ENCODE results near the gene GPATCH2.
"Not testable (repeated sequence)": the region's sequence is repeated elsewhere in the genome, so short reads cannot be mapped to it uniquely, and the experiment has no call there.

The GPATCH2 gene

GRCh38 chr1:217586586-217586985, 44.3 kb downstream of the GPATCH2 start:
- in situ Hi-C loops (cut with MboI; ENCODE audit: low pct_unique_long_range_greater_than_20kb, low sequenced_read_pairs): no loop called here
- no peak for DNase-seq

GRCh38 chr1:217585577-217585976, 45.3 kb downstream of the GPATCH2 start:
- in situ Hi-C loops (cut with MboI; ENCODE audit: low pct_unique_long_range_greater_than_20kb, low sequenced_read_pairs): no loop called here
- DNase-seq: no peak

GRCh38 chr1:217584286-217584811, 46.5 kb downstream of the GPATCH2 start:
- in situ Hi-C loops (cut with MboI; ENCODE audit: low pct_unique_long_range_greater_than_20kb, low sequenced_read_pairs); DNase-seq: not testable (repeated sequence)

GRCh38 chr1:217577336-217577735, 53.6 kb downstream of the GPATCH2 start:
- no peak for DNase-seq
- in situ Hi-C loops (cut with MboI; ENCODE audit: low pct_unique_long_range_greater_than_20kb, low sequenced_read_pairs): no loop called here

GRCh38 chr1:217574265-217574949, 56.5 kb downstream of the GPATCH2 start:
- in situ Hi-C loops (cut with MboI; ENCODE audit: low pct_unique_long_range_greater_than_20kb, low sequenced_read_pairs): no loop called here
- DNase-seq: no peak

- no peak for DNase-seq
- in situ Hi-C loops (cut with MboI; ENCODE audit: low pct_unique_long_range_greater_than_20kb, low sequenced_read_pairs): no loop called here
Observed at GRCh38 chr1:217569021-217569420, 61.9 kb downstream of the GPATCH2 start.

- in situ Hi-C loops (cut with MboI; ENCODE audit: low pct_unique_long_range_greater_than_20kb, low sequenced_read_pairs): no loop called here
Observed at GRCh38 chr1:217568200-217568599, 62.7 kb downstream of the GPATCH2 start.

GRCh38 chr1:217564833-217565232, 66.1 kb downstream of the GPATCH2 start:
- in situ Hi-C loops (cut with MboI; ENCODE audit: low pct_unique_long_range_greater_than_20kb, low sequenced_read_pairs): no loop called here
- DNase-seq: no peak

More at GRCh38 chr1:217568200-217568599, 62.7 kb downstream of the GPATCH2 start:
- DNase-seq: no peak

GRCh38 chr1:217564207-217564606, 66.7 kb downstream of the GPATCH2 start:
- DNase-seq: no peak
- in situ Hi-C loops (cut with MboI; ENCODE audit: low pct_unique_long_range_greater_than_20kb, low sequenced_read_pairs): no loop called here

- in situ Hi-C loops (cut with MboI; ENCODE audit: low pct_unique_long_range_greater_than_20kb, low sequenced_read_pairs): no loop called here
- no peak for DNase-seq
Observed at GRCh38 chr1:217563179-217563578, 67.7 kb downstream of the GPATCH2 start.

- DNase-seq: no peak
- in situ Hi-C loops (cut with MboI; ENCODE audit: low pct_unique_long_range_greater_than_20kb, low sequenced_read_pairs): no loop called here
Observed at GRCh38 chr1:217562229-217562878, 68.5 kb downstream of the GPATCH2 start.

GRCh38 chr1:217561446-217561845, 69.4 kb downstream of the GPATCH2 start:
- in situ Hi-C loops (cut with MboI; ENCODE audit: low pct_unique_long_range_greater_than_20kb, low sequenced_read_pairs): no loop called here

GRCh38 chr1:217554849-217555248, 76.0 kb downstream of the GPATCH2 start:
- DNase-seq: no peak
- in situ Hi-C loops (cut with MboI; ENCODE audit: low pct_unique_long_range_greater_than_20kb, low sequenced_read_pairs): no loop called here

More at GRCh38 chr1:217561446-217561845, 69.4 kb downstream of the GPATCH2 start:
- DNase-seq: no peak

GRCh38 chr1:217553949-217554509, 76.9 kb downstream of the GPATCH2 start:
- DNase-seq: no peak
- in situ Hi-C loops (cut with MboI; ENCODE audit: low pct_unique_long_range_greater_than_20kb, low sequenced_read_pairs): no loop called here

- no peak for DNase-seq
- in situ Hi-C loops (cut with MboI; ENCODE audit: low pct_unique_long_range_greater_than_20kb, low sequenced_read_pairs): no loop called here
Observed at GRCh38 chr1:217552339-217552951, 78.4 kb downstream of the GPATCH2 start.

GRCh38 chr1:217542837-217543236, 88.1 kb downstream of the GPATCH2 start:
- DNase-seq: no peak
- in situ Hi-C loops (cut with MboI; ENCODE audit: low pct_unique_long_range_greater_than_20kb, low sequenced_read_pairs): no loop called here

- no peak for DNase-seq
- in situ Hi-C loops (cut with MboI; ENCODE audit: low pct_unique_long_range_greater_than_20kb, low sequenced_read_pairs): no loop called here
Observed at GRCh38 chr1:217542136-217542777, 88.6 kb downstream of the GPATCH2 start.

- in situ Hi-C loops (cut with MboI; ENCODE audit: low pct_unique_long_range_greater_than_20kb, low sequenced_read_pairs): no loop called here
- DNase-seq: no peak
Observed at GRCh38 chr1:217540321-217540720, 90.6 kb downstream of the GPATCH2 start.

- in situ Hi-C loops (cut with MboI; ENCODE audit: low pct_unique_long_range_greater_than_20kb, low sequenced_read_pairs): no loop called here
- no peak for DNase-seq
Observed at GRCh38 chr1:217539510-217539909, 91.4 kb downstream of the GPATCH2 start.
